Measurements from ENCODE around the gene FAM210B.
"Not testable (repeated sequence)": the region's sequence is repeated elsewhere in the genome, so short reads cannot be mapped to it uniquely, and the experiment has no call there.

Gene FAM210B

DNA sequence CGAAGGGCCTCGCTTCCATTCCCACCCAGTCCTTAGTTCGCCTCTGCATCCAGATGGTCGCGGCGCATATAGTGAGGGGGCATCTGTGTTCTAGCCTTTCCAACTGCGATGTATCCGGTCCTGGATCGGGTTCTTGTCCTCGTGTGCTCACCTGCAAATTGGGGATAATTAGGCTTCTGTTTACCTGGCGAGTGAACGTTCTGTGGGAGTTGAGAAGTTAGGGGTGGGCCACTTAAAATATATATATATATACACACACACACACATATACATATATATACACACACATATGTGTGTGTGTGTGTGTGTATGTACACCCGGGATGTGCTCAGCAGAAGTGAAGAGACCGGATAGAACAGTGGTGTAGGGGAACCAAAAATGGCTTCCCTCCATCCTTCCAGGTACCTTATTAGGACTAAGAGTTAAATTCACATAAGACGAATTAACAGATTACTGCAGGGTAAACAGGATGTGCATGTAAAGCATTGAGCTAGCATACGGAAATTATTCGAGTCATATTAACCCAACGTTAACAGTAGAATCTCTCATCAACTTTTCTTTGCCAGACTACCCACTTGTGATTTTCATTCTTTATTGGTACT lies 34.2 kb downstream of the FAM210B start:
- no peak for DNase-seq (ENCODE audit: low read depth)

GRCh38 chr20:56393653-56394052 lies 34.9 kb downstream of the FAM210B start:
- DNase-seq (ENCODE audit: low read depth) = no peak

DNA sequence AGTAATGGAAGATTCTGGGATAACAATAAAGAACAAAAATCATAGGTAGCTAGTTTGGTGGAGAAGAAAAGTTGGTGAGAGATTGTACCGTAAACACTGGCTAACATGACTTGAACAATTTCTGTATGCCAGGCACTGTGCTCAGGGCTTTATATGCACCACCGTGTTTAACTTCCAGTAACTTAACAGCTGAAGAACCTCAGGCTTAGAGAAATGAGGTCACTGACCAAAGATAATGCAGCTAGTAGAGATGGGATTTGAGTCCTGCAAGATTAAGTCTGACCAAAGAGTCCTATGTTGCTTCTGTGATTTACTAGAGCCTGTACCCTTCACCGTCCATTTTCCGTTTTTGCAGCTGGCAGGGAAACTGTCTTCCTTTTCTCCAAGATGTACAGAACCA lies 36.4 kb downstream of the FAM210B start:
- no peak for DNase-seq (ENCODE audit: low read depth)

- DNase-seq (ENCODE audit: low read depth) = peak; percentile 66
Measured at GRCh38 chr20:56400001-56400640, 41.3 kb downstream of the FAM210B start.

- no peak for DNase-seq (ENCODE audit: low read depth)
Measured at GRCh38 chr20:56403465-56403864, 44.7 kb downstream of the FAM210B start.

- not testable (repeated sequence) for DNase-seq (ENCODE audit: low read depth)
Measured at GRCh38 chr20:56405356-56405755, 46.6 kb downstream of the FAM210B start.

GRCh38 chr20:56406910-56407309 lies 48.1 kb downstream of the FAM210B start:
- no peak for DNase-seq (ENCODE audit: low read depth)

- DNase-seq (ENCODE audit: low read depth) = no peak
Measured at GRCh38 chr20:56409521-56409920, 50.7 kb downstream of the FAM210B start.

DNA sequence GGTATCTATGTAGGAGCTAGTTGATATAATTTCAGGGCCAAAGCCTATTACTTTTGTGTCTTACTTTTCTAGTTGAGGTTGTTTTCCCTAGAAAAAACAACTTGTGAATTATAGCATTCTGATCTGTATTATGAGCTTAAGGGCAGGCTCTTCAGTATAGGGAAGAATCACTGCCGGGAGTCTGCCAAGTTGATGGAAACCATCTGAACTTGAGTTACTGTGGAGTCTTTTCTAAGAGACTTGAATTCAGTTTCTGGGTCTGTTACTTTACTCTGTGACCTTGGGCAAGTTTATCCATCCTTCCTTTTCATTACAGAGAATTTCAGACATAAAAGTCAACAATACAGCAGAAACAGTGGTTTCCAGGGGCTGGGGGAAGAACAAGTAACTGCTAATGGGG lies 51.2 kb downstream of the FAM210B start:
- no peak for DNase-seq (ENCODE audit: low read depth)

DNA sequence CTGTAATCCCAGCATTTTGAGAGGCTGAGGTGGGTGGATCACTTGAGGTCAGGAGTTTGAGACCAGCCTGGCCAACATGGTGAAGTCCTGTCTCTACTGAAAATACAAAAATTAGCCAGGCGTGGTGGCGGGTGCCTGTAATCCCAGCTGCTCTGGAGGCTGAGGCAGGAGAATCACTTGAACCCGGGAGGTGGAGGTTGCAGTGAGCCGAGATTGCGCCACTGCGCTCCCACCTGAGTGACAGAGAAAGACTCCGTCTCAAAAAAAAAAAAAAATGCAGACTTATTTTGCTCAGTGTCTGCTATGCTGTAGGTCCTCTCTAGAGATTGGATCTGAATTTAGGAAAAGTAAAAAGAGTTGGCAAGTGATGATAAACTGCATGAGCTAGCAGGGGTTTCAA lies 52.5 kb downstream of the FAM210B start:
- not testable (repeated sequence) for DNase-seq (ENCODE audit: low read depth)

DNA sequence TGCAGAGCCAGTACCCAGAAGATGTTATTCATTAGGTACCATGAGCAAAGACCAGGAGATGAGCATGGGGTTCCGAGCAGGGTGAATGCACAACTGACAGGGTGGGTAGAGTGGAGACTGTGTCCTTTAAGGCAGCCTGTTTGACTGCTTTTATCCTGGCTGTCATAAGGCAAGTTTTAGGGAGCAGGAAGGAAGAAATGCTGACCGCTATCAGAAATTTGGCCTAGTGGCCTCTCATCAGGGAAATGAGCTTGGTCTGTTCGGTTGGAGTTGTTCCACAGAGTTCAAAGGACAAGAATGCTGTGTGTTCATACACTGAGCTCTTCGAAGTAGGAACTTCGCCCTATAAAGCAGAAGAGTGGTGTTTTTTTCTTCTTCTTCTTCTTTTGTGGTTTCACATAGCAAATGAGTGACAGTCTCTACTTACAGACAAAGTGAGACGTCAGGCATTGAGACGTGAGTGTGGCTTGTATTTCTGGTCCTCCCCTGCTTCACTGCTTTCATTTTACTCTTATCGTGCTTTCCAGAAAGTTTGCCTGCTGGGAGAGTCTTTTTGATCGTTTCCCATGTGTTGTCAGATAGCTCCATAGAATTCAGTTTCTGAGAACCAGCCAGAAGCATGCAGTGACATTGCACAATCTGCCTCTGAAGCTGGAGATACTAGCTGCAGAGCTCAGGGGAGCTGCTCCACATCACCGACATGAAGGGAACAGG lies 53.1 kb downstream of the FAM210B start, which contains the start of gene CASS4:
TSS of gene CASS4 (plus strand) at position 502 of the 714 bp plus-strand sequence. CDS start at position 701, 199 bp downstream.
- DNase-seq (ENCODE audit: low read depth) = peak; percentile 19

DNA sequence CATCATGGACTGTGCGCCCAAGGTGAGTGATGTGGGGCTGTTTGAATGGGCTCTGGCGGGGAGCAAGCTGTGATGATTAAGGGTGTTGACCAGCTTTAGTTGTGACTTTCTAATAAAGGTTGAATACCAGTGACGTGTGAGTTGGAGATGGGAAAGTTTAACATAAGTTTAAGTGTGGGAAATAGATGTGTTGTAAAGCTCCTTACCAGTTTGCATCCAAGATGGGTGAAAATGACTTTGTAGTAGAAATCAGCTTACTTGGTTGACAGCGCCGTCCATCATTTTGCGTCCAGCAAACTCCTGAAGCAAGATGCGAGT lies 53.7 kb downstream of the FAM210B start:
- no peak for DNase-seq (ENCODE audit: low read depth)

- no peak for DNase-seq (ENCODE audit: low read depth)
Measured at GRCh38 chr20:56412949-56413348, 54.2 kb downstream of the FAM210B start.

DNA sequence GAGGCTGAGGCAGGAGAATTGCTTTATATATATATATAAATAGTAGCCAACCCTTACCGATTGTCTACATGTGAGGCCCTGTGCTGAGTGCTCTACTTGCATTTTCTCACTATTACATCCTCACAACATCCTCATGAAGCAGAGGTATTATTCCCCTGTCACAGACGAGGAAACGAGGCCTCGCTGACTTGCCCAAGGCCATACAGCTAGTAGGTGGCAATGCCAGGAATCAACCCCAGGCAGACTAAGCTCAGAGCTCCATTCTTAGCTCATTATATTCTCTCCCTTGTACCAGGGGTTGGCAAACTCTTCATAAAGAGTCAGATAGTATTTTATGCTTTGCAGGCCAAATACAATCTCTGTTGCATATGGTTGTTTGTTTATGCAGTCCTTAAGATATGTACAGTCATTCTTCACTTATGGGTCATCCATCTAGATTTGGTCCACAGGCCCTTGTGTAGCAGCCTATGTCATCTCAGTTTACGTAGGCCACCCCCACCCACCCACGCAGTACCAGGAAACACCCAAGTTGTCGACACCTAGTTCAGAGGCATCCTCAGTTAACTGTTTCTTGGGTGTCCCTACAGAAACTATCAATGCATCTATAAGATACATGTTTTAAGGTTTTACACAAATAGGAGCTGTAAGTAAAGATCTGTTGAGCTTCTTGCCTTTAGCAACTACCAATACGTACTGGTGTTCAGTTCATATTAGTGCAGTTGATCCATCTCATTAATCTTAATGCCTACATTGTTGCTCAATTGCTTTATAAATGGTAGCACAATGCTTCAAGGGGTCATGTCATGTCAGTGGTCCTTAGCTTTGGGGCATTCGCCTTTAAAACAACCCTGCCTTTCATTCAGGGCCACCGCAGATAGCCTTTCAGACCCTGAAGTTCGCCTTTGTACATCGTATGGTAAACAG lies 56.3 kb downstream of the FAM210B start:
- peak; percentile 78 for DNase-seq (ENCODE audit: low read depth)

GRCh38 chr20:56417402-56417801 lies 58.6 kb downstream of the FAM210B start:
- DNase-seq (ENCODE audit: low read depth) = no peak

DNA sequence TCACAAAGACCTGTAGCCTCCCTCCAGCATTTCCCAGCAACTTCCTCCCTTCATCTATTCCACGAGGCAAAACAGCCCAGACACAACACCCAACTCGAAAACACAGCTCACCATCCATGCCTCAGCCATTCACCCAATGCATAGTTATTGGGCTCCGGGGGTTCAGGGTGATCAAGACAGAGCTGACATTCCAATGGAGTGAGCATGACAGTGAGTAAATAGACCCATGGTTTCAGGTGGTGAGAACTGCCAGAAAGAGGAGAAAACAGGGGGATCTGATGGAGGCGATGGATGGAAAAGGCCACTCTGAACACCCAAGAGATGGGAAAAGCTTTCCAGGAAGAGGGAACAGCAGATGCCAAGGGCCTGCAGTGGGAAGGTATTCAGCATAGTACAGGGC lies 59.1 kb downstream of the FAM210B start:
- DNase-seq (ENCODE audit: low read depth) = no peak
